Measurements from ENCODE around the gene AIMP2.
"Not testable (repeated sequence)": the region's sequence is repeated elsewhere in the genome, so short reads cannot be mapped to it uniquely, and the experiment has no call there.

Gene AIMP2

DNA sequence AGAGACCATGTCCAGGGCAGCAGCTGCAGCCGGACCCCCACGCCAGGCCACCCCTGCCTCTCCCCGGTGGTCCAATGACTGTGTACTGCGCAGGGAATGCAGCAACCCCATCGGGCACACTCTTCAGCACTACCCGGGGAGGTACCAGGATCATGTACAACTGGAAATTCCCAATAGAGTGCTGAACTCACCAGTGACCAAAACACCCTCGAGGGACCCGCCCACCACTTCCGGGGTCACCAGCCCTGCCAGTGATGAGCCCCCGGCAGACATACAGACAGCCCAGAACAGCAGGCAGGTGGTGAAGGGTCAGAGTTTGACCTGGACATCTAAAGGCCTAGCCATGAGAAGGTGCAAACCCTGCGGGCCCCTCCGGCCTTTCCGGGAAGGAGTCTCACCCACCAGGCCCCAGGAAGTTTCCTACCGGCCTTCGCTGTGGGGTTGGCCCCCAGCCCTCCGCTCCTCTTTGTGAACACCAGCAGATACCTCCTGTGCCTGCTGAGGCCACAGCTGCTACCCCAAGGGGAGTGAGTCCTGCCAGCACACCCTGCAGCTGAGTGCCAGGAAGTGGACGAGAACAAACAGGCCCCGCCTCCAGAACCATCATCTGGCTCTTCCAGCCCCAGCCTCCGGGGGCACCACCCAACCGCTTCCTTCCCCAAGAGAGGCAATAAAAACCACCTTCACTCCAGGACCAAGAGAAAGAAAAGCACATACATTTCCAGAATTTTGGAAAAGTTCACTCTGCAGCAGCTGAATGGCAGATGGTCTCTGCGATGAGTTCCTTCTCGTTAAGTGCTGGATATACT, 17.1 kb downstream of the AIMP2 start:
- DNase-seq: no peak

GRCh38 chr7:6026820-6027311, 17.8 kb downstream of the AIMP2 start:
- no peak for DNase-seq

GRCh38 chr7:6027806-6028365, 18.8 kb downstream of the AIMP2 start:
- DNase-seq: no peak

- no peak for DNase-seq
Measured at GRCh38 chr7:6028563-6028962, 19.5 kb downstream of the AIMP2 start.

GRCh38 chr7:6030988-6031387, 21.9 kb downstream of the AIMP2 start, which contains the start of gene ANKRD61:
ANKRD61 (plus strand) TSS chr7:6031376; CDS start chr7:6031376, 0 bp downstream.
- no peak for DNase-seq

DNA sequence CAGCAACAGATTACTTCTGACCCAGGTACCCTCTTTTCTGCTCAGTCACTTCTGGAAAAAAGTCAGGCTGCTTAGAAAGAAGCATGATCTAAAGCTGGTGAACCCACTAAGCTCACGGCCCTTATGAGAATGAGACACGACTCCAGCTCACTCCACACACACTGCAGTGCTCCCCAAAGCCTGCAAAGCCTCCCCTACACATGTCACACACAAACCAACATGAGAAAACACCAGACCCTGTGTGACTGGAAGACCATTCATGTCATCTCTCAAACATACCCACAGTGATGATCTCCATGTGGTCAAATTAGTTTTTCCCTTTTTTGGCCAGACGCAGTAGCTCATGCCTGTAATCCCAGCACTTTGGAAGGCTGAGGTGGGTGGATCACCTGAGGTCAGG, 22.5 kb downstream of the AIMP2 start:
- DNase-seq: no peak

DNA sequence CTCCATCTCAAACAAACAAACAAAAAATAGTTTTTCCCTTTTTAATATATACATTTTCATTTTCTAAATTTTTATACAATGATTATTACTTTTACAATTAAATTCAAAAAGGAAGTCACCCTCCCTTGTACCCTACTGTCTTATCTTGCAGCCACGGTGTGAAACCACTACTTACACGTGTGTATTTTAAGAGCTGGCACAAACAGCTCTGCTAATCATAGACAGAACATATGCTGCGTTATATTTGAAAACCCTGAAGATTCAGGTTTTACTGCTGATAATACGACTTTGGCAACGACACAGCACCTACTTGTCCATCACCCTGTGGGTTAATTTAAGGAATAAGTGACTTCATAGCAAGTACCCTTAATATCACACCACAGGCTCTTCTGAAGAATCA, 23.1 kb downstream of the AIMP2 start:
- DNase-seq: no peak

DNA sequence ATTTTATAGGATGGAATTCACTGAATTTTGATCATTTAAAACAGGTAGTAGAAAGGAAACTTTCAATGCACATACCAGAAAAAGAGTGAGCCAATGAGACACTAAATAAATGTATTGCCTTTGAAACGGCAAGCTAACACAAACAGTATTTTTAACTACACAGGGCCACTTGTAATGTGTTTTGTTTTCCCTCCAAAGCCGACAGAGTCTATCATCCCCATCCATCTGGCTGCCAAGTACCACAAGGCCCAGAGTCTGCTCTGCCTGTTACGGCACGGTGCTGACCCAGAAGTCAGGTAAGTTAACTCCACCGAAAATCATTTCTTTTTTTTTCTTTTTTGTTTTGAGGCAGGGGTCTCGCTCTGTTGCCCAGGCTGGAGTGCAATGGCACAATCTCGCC, 23.6 kb downstream of the AIMP2 start:
- no peak for DNase-seq

GRCh38 chr7:6035165-6035564, 26.1 kb downstream of the AIMP2 start:
- DNase-seq: no peak

DNA sequence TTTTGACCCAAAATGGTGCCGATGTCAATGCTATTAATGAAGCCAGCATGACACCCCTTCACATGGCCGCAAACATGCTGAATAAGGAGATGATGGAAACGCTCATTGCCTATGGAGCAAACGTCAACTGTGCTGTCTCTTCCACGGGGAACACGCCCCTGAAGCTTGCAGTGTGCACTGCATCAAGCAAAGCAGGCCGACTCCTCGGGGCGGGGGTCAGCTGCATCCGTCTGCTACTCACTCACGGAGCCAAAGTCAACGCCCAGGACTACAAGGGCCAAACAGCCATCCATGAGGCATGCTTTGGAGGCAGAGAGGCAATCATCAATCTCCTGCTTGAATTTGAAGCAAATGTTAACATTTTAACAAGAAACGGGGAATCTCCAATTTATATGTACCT, 26.6 kb downstream of the AIMP2 start:
- DNase-seq: no peak

DNA sequence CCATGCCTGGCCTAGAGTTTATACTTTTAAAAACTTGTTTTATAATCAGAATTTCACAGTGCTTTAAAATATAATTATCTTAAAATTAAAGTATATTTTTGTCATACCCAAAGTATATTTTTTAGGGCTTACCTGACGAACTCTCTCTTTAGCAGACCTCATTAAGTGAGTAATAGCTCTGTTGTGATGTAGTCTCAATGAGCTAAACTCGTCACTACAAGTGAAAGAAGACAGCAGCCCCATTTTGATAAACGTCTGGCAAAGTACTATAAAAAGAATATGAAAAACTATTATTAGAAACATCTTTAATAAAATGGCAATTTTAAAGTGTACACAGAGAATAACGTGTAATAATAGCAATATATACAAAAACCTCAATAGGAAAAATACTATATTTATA, 40.7 kb downstream of the AIMP2 start:
- DNase-seq: no peak

DNA sequence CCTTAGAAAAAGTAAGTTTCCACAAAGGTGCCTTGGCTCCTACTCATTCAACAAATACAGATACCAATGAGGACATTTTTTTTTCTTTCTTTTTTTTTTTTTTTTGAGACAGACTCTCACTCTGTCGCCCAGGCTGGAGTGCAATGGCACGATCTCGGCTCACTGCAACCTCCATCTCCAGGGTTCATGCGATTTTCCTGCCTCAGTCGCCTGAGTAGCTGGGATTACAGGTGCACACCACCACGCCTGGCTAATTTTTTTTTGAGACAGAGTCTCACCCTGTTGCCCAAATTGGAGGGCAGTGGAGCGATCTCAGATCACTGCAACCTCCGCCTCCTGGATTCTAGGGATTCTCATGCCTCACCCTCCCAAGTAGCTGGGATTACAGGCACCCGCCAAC, 42.1 kb downstream of the AIMP2 start:
- DNase-seq: not testable (repeated sequence)

- no peak for DNase-seq
Measured at GRCh38 chr7:6056616-6057015, 47.5 kb downstream of the AIMP2 start.

DNA sequence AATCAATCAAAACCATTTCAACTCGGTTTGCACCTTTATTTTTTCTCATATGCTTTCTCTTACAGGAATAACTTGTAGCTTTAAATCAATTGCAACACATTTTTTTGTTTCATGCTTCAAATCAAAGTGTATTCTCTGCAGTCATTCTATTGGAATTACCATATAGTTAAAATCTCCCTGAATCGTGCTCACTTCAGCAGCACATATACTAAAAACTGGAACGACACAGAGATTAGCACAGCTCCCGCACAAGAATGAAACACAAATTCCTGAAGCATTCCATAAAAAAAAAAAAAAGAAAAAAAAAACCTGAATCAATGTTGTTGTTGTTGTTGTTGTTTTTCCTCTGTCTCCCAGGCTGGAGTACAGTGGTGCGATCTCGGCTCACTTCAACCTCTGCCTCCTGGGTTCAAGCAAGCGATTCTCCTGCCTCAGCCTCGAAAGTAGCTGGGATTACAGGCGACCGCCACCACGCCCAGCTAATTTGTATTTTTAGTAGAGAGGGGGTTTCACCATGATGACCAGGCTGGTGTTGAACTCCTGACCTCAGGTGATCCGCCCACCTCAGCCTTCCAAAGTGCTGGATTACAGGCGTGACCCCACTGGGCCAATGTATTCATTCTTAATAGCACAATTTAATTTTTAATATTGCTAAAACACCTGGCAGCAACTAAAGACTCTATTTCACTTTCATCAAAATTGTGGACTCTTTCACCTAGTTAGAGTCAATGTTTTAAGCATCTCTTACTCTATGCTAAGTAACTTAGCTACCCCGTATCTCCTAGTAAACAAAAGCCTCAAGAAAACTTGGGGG, 48.5 kb downstream of the AIMP2 start:
- no peak for DNase-seq

- DNase-seq: not testable (repeated sequence)
Measured at GRCh38 chr7:6059941-6060340, 50.9 kb downstream of the AIMP2 start.

GRCh38 chr7:6071406-6071805, 62.3 kb downstream of the AIMP2 start:
- no peak for DNase-seq

Data from fibroblast of skin of abdomen (primary cell).